ENCODE measurements around the gene CDHR1.

DNA sequence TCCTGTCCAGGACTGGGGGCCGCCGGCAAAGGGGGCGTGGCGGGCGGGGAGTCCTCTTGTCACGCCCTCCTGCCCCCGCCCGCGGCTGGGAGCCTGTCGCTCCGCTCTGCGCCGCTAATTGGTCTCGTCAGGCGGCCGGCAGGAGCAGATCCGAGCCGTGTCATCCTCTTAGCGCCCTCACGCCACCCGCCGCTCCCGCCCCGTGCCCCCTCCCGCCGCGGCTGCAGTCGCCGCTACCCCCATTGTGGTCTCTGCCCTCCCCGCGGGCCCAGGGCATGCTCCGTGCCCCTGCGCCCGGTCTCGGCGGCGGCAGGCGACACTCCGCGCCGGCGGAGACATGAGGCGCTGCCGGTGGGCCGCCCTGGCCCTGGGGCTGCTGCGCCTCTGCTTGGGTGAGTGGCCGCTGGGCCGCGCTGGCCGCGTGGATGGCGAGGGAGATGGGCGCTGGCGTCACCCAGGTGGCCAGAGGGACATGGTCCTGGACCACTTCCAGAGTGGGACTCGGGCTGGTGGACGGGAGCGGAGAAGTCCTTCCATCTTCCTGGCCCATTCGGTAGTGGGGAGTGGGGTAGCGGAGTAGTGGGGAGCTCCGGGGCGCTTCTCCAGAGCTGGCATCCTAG, at the start of gene CDHR1:
- TF ChIP-seq POLR2A (IDR thresholded peaks at IDR 0.05): no peak
- TF ChIP-seq, protein P1, sequence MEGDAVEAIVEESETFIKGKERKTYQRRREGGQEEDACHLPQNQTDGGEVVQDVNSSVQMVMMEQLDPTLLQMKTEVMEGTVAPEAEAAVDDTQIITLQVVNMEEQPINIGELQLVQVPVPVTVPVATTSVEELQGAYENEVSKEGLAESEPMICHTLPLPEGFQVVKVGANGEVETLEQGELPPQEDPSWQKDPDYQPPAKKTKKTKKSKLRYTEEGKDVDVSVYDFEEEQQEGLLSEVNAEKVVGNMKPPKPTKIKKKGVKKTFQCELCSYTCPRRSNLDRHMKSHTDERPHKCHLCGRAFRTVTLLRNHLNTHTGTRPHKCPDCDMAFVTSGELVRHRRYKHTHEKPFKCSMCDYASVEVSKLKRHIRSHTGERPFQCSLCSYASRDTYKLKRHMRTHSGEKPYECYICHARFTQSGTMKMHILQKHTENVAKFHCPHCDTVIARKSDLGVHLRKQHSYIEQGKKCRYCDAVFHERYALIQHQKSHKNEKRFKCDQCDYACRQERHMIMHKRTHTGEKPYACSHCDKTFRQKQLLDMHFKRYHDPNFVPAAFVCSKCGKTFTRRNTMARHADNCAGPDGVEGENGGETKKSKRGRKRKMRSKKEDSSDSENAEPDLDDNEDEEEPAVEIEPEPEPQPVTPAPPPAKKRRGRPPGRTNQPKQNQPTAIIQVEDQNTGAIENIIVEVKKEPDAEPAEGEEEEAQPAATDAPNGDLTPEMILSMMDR (IDR thresholded peaks at IDR 0.05 in 4 of 5, conservative IDR thresholded peaks at IDR 0.05 in 1 of 5): no peak

All from gastrocnemius medialis (tissue), 4 donors.